ENCODE results near the gene NCOA1.

Gene NCOA1
- long read RNA-seq, partial matches to known transcripts, result 2 of 3 reads
- long read RNA-seq, other reads (novel, unspliced or antisense), result 1 of 3 reads

- TF ChIP-seq CTCF (IDR thresholded peaks at IDR 0.05; ENCODE audit: insufficient read depth, low read length), result no peak
- no peak for TF ChIP-seq SPI1 (IDR thresholded peaks at IDR 0.05; ENCODE audit: borderline replicate concordance, low read depth)
- TF ChIP-seq REST (IDR thresholded peaks at IDR 0.05; ENCODE audit: insufficient replicate concordance, low read depth), result no peak
- no peak for TF ChIP-seq GABPA (IDR thresholded peaks at IDR 0.05; ENCODE audit: low read depth)
- TF ChIP-seq POLR2AphosphoS5 (IDR thresholded peaks at IDR 0.05; ENCODE audit: low read depth), result no peak; the same call in 1 of the 2 replicates
Observed at GRCh38 chr2:24490690-24491541, at the start of gene NCOA1. NCOA1 (plus strand) TSS chr2:24491254; CDS start chr2:24658678, 167,424 bp downstream.

GRCh38 chr2:24448797-24449196, 42.3 kb upstream of the NCOA1 start:
- peak; percentile 12 to 54 for DNase-seq (ENCODE audit: low read depth in 1 of 2, low spot score in 1 of 2)
- H3K27me3 ChIP-seq (ENCODE audit: insufficient read depth, poor library complexity, severe bottlenecking), result no peaks in the 10 kb centered on the region
- no peak overlapping the region for H3K4me3 ChIP-seq (replicated peaks; ENCODE audit: insufficient read depth, low read length)
- peak overlapping the region; percentile 23 for H3K27ac ChIP-seq (replicated peaks)
- TF ChIP-seq SPI1 (IDR thresholded peaks at IDR 0.05; ENCODE audit: borderline replicate concordance, low read depth), result peak; percentile 96
- TF ChIP-seq GABPA (IDR thresholded peaks at IDR 0.05; ENCODE audit: low read depth), result no peak

More at GRCh38 chr2:24490690-24491541, at the start of gene NCOA1:
- Histone ChIP-seq H3K27me3 (ENCODE audit: insufficient read depth, poor library complexity, severe bottlenecking) (no peaks in the 10 kb centered on the region), H3K4me3 (replicated peaks; ENCODE audit: insufficient read depth, low read length) (peak within 1 kb of the TSS; percentile 83), H3K27ac (replicated peaks) (peak within 1 kb of the TSS; percentile 72)
- peak; percentile 54 to 92 for DNase-seq (ENCODE audit: low read depth in 1 of 2, low spot score in 1 of 2)

- no peak for DNase-seq (ENCODE audit: low read depth in 1 of 2, low spot score in 1 of 2)
- Histone ChIP-seq H3K27ac (replicated peaks) (peak overlapping the region; percentile 23), H3K27me3 (ENCODE audit: insufficient read depth, poor library complexity, severe bottlenecking) (no peaks in the 10 kb centered on the region), H3K4me3 (replicated peaks; ENCODE audit: insufficient read depth, low read length) (no peak overlapping the region)
- TF ChIP-seq POLR2AphosphoS5 (IDR thresholded peaks at IDR 0.05; ENCODE audit: low read depth) (no peak), GABPA (IDR thresholded peaks at IDR 0.05; ENCODE audit: low read depth) (no peak), REST (IDR thresholded peaks at IDR 0.05; ENCODE audit: insufficient replicate concordance, low read depth) (no peak), CTCF (IDR thresholded peaks at IDR 0.05; ENCODE audit: insufficient read depth, low read length) (no peak), SPI1 (IDR thresholded peaks at IDR 0.05; ENCODE audit: borderline replicate concordance, low read depth) (no peak)
Observed at GRCh38 chr2:24449344-24449743, 41.7 kb upstream of the NCOA1 start.

- no peak for TF ChIP-seq POLR2AphosphoS5 (IDR thresholded peaks at IDR 0.05; ENCODE audit: low read depth)
- no peak for TF ChIP-seq SPI1 (IDR thresholded peaks at IDR 0.05; ENCODE audit: borderline replicate concordance, low read depth)
- no peak for TF ChIP-seq REST (IDR thresholded peaks at IDR 0.05; ENCODE audit: insufficient replicate concordance, low read depth)
- no peak for TF ChIP-seq GABPA (IDR thresholded peaks at IDR 0.05; ENCODE audit: low read depth)
- no peak for TF ChIP-seq CTCF (IDR thresholded peaks at IDR 0.05; ENCODE audit: insufficient read depth, low read length)
- DNase-seq (ENCODE audit: low read depth in 1 of 2, low spot score in 1 of 2), result no peak
- H3K4me3 ChIP-seq (replicated peaks; ENCODE audit: insufficient read depth, low read length), result no peak overlapping the region
Observed at GRCh38 chr2:24451805-24452501, 39.1 kb upstream of the NCOA1 start.

More at GRCh38 chr2:24451805-24452501, 39.1 kb upstream of the NCOA1 start:
- Histone ChIP-seq H3K27me3 (ENCODE audit: insufficient read depth, poor library complexity, severe bottlenecking) (no peaks in the 10 kb centered on the region), H3K27ac (replicated peaks) (no peak overlapping the region)

All from HL-60 (cell line).